Choroid plexus epithelial cell (primary cell): ENCODE data around the gene PVALEF.

Source experiments
- DNase-seq: peaks from one replicate; pipeline ENCODE4 v3.0.0-alpha.2; 2010; ENCODE audit warnings: low read depth
- H3K4me3 ChIP-seq: 2 replicates; pipeline ENCODE4 v1.5.1; 2011; ENCODE audit warnings: low read depth, mild to moderate bottlenecking, control low read depth, low read length, moderate library complexity
- TF ChIP-seq, protein P1 (sequence below): conservative IDR thresholded peaks from 2 replicates; pipeline ENCODE4 v1.5.1; 2011; ENCODE audit warnings: low read depth, mild to moderate bottlenecking, control low read depth, inconsistent platforms, low read length, moderate library complexity

PVALEF gene

DNA sequence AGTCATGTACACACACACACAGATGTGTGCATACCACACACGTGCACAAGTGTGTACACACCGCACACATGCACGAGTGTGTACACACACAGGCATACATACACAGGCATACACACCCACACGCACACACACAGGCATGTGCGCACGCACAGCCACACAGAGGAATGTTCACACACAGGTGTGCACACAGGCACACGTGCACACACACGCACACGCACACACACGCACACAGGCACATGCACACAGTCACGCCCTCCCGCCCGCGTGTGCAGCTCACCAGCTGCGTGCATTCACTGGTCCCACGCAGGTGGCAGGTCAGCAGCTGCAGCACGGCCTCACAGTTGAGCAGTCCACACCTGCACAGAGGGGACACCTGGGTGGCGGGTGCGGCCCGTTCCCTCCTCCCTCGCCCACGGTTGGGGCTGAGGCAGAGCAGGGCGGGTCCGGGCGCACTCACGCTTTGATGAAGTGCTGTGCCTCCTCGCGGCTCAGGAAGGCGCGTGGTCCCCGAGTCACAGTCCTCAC, 65.9 kb downstream of the PVALEF start:
- no peak for DNase-seq
- no peak overlapping the region for H3K4me3 ChIP-seq
- TF ChIP-seq, protein P1, sequence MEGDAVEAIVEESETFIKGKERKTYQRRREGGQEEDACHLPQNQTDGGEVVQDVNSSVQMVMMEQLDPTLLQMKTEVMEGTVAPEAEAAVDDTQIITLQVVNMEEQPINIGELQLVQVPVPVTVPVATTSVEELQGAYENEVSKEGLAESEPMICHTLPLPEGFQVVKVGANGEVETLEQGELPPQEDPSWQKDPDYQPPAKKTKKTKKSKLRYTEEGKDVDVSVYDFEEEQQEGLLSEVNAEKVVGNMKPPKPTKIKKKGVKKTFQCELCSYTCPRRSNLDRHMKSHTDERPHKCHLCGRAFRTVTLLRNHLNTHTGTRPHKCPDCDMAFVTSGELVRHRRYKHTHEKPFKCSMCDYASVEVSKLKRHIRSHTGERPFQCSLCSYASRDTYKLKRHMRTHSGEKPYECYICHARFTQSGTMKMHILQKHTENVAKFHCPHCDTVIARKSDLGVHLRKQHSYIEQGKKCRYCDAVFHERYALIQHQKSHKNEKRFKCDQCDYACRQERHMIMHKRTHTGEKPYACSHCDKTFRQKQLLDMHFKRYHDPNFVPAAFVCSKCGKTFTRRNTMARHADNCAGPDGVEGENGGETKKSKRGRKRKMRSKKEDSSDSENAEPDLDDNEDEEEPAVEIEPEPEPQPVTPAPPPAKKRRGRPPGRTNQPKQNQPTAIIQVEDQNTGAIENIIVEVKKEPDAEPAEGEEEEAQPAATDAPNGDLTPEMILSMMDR: no peak

DNA sequence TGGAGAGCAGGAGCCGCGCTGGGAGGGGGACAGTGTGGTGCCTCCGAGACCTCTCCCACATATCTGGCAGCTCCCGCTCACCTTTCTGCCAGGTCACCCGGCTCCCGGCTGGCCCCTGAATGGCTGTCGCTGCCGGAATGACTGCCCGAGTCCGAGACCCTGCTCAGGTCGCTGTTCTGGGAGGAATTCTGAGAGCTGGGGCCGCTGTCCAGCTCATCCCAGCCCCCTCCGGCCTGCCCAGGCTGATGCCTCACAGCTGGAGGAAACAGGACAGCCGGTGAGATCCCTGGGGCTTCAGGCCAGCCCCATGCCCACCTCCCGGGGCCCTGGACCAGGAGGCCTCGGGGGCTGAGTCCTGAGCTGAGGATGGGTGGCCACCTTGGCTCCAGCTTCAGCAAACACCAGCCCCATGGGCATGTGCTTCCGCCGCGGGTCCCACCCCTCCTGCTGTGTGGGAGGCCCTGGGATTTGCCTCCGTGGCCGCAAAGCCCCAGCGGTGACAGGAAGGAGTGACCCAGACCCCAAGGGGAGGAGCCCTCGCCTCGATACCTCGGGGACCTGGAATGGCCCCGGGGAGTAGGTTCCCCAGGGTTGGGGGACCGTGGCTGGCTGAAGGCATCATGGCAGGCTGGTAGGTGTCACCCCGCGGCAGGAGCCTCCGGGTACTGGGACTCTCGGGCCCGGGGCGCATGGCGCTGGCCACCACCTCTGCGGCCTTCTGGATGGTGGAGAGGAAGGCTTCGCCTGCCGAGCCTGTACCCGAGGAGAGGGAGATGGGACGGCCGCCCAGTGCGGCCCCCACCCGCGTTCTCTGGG, 66.7 kb downstream of the PVALEF start:
- H3K4me3 ChIP-seq: no peak overlapping the region
- TF ChIP-seq, protein P1: no peak
- no peak for DNase-seq
